PC-3 (cell line): ENCODE results near the gene ERP27.

Experiments used
- CTCF ChIP-seq: fragments of 300-600 bp; sonication (generic); conservative IDR thresholded peaks from 2 replicates; pipeline ENCODE4 v1.5.1; 2017; ENCODE audit warnings: antibody characterized with exemption, low read depth, mild to moderate bottlenecking, low read length
- EZH2phosphoT487 ChIP-seq: fragments of 300-600 bp; sonication (generic); IDR thresholded peaks from 2 replicates; pipeline ENCODE4 v1.6.1; 2018; ENCODE audit warnings: mild to moderate bottlenecking, antibody characterized with exemption, low read length, borderline replicate concordance

- TF ChIP-seq CTCF (no peak), EZH2phosphoT487 (no peak)
Measured at GRCh38 chr12:14950421-14950820, 12.1 kb upstream of the ERP27 start.
